ENCODE measurements around the gene DACT3. TPM values are rescaled to one million over a fixed set of nuclear protein-coding genes. Genes with fewer than 3 reads are reported as not detected.

DACT3 gene
- total and polyA plus RNA-seq, 2 of the 4 experiments (the other 2 are of a cell fraction): 1.6 to 4.9 TPM

- Histone ChIP-seq H3K9me3 (ENCODE audit: control insufficient read depth, insufficient read depth, low read length) (no peaks in the 10 kb centered on the region), H3K23ac (ENCODE audit: low read depth, low read length) (no peak overlapping the region), H3K4me2 (ENCODE audit: low read depth, low read length) (no peak overlapping the region), H3K36me3 (ENCODE audit: control insufficient read depth, insufficient read depth, low read length) (peaks cover 55% of the 10 kb centered on the region), H4K20me1 (ENCODE audit: insufficient read depth, low read length) (peaks cover 57% of the 10 kb centered on the region), H2AFZ (replicated peaks; ENCODE audit: low read length, poor library complexity) (no peak overlapping the region), H2BK20ac (ENCODE audit: low read depth, low read length) (no peak overlapping the region), H4K91ac (ENCODE audit: insufficient read depth, low read depth, low read length) (no peak overlapping the region), H3K79me1 (ENCODE audit: low read depth in 1 of 2, low read length in 2 of 2) (peaks cover 3 to 61% of the 10 kb centered on the region in 2 experiments; a peak in 3 of 4 replicates), H2AK9ac (replicated peaks; ENCODE audit: low read depth, low read length, poor library complexity) (no peak overlapping the region), H3K4me1 (ENCODE audit: control insufficient read depth, insufficient read depth, low read length) (peaks cover 9% of the 10 kb centered on the region), H2BK5ac (ENCODE audit: low read depth, low read length, poor library complexity, severe bottlenecking) (no peak overlapping the region), H3K4ac (ENCODE audit: low read depth, low read length) (no peak overlapping the region), H3K9me1 (ENCODE audit: insufficient read depth, low read length) (0 out of 2 replicates have a peak, but pooled peaks cover 5% of the 10 kb centered on the region), H3K27ac (ENCODE audit: insufficient read depth, low read length) (no peak overlapping the region), H3K18ac (ENCODE audit: low read depth, low read length) (no peak overlapping the region), H3K9ac (ENCODE audit: low read depth, low read length) (no peak overlapping the region), H4K5ac (ENCODE audit: low read depth, low read length) (no peak overlapping the region), H2BK15ac (ENCODE audit: low read depth, low read length) (no peak overlapping the region), H3K14ac (replicated peaks; ENCODE audit: low read depth, low read length) (no peak overlapping the region), H2BK120ac (ENCODE audit: low read depth, low read length) (no peak overlapping the region), H2AK5ac (ENCODE audit: low read depth, low read length) (no peak overlapping the region), H4K8ac (ENCODE audit: low read depth in 2 of 2, low read length in 2 of 2) (no peak overlapping the region), H3K56ac (ENCODE audit: extremely low read depth, insufficient read depth, low read length) (no peak overlapping the region), H3K27me3 (ENCODE audit: control insufficient read depth, insufficient read depth, low read length) (no peaks in the 10 kb centered on the region), H3K4me3 (ENCODE audit: insufficient read depth, low read depth, low read length) (no peak overlapping the region)
- ATAC-seq (ENCODE audit: low read depth): no peak
- ChIA-PET CTCF (no interaction called here), POLR2A (ENCODE audit: unreplicated experiment) (no interaction called here)
- BruUV-seq (replicated peaks): no TSS peak
- no peak for TF ChIP-seq CTCF (conservative IDR thresholded peaks at IDR 0.05; ENCODE audit: low read depth, low read length)
- TF ChIP-seq NFE2L2 (IDR thresholded peaks at IDR 0.05; ENCODE audit: low read depth, low read length): no peak
- no peak for TF ChIP-seq MXI1 (IDR thresholded peaks at IDR 0.05; ENCODE audit: borderline replicate concordance, low read depth, low read length)
- no peak for TF ChIP-seq POLR2A (IDR thresholded peaks at IDR 0.05; ENCODE audit: low read depth, low read length)
- TF ChIP-seq RCOR1 (IDR thresholded peaks at IDR 0.05; ENCODE audit: insufficient replicate concordance, low read length): no peak
- TF ChIP-seq SMC3 (IDR thresholded peaks at IDR 0.05; ENCODE audit: low read depth, low read length): no peak
- no peak for TF ChIP-seq RFX5 (IDR thresholded peaks at IDR 0.05; ENCODE audit: low read depth, low read length)
- TF ChIP-seq FOS (IDR thresholded peaks at IDR 0.05; ENCODE audit: low read depth, low read length): no peak
- TF ChIP-seq MAFK (IDR thresholded peaks at IDR 0.05; ENCODE audit: low read depth, low read length): no peak
- TF ChIP-seq, protein P1, sequence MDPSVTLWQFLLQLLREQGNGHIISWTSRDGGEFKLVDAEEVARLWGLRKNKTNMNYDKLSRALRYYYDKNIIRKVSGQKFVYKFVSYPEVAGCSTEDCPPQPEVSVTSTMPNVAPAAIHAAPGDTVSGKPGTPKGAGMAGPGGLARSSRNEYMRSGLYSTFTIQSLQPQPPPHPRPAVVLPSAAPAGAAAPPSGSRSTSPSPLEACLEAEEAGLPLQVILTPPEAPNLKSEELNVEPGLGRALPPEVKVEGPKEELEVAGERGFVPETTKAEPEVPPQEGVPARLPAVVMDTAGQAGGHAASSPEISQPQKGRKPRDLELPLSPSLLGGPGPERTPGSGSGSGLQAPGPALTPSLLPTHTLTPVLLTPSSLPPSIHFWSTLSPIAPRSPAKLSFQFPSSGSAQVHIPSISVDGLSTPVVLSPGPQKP (IDR thresholded peaks at IDR 0.05; ENCODE audit: borderline replicate concordance, low read depth, low read length): no peak
- TF ChIP-seq RAD21 (IDR thresholded peaks at IDR 0.05; ENCODE audit: low read length): no peak
- no peak for TF ChIP-seq CEBPB (IDR thresholded peaks at IDR 0.05; ENCODE audit: low read depth, low read length)
- no peak for TF ChIP-seq MAZ (IDR thresholded peaks at IDR 0.05; ENCODE audit: borderline replicate concordance, low read depth, low read length)
- TF ChIP-seq BHLHE40 (IDR thresholded peaks at IDR 0.05; ENCODE audit: low read depth, low read length): no peak
- TF ChIP-seq CHD1 (IDR thresholded peaks at IDR 0.05; ENCODE audit: low read depth, low read length): no peak
- TF ChIP-seq USF2 (IDR thresholded peaks at IDR 0.05; ENCODE audit: low read depth, low read length): no peak
- WGBS, 2 experiments (ENCODE audit: extremely low coverage in 2 of 2, insufficient read length in 1 of 2): 97% methylated on average over 5 of the region's 9 CpGs; no CpG with 5 or more reads in 1 of the 2 experiments
- intact Hi-C loops (cut with micrococcal nuclease) (no loop called here), in situ Hi-C loops (cut with MboI; ENCODE audit: low sequenced_read_pairs) (no loop called here), dilution Hi-C loops (cut with HindIII; ENCODE audit: low sequenced_read_pairs, unreplicated experiment) (no loop called here)
- DNase-seq: no peak
Measured at GRCh38 chr19:46608178-46608577, 52.8 kb downstream of the DACT3 start.
